PC-9 (cell line): Measurements from ENCODE around the gene VSX1. TPM values are rescaled to one million over a fixed set of nuclear protein-coding genes. Genes with fewer than 3 reads are reported as not detected.

Source experiments
- BruUV-seq: library from RNA; stranded (reverse); fragments of 400-500 nt; replicated peaks from 2 replicates; lab custom pipeline; 2021; lab: Mats Ljungman, UMichigan
- CTCF ChIA-PET: fragments of 300-600 bp; sonication (Branson Sonifier 250); formaldehyde crosslinking; loops from one replicate; lab custom pipeline; 2022; ENCODE audit warnings: antibody characterized with exemption; lab: Charles Lee
- POLR2A ChIA-PET: fragments of 300-600 bp; sonication (Branson Sonifier 250); formaldehyde crosslinking; loops from one replicate; lab custom pipeline; 2022; ENCODE audit warnings: antibody characterized with exemption; ENCODE audit not compliant: unreplicated experiment; lab: Charles Lee
- DNase-seq, 2 experiments: peaks; one replicate each; pipeline versions ENCODE4 v3.0.0 to v3.0.0-alpha.2; 2015 to 2022; ENCODE audit warnings: mixed read lengths in 1 of 2
- H2AFZ ChIP-seq: fragments of 200-600 bp; sonication (generic); 2 replicates; pipeline ENCODE4 v1.8.1; 2017; ENCODE audit warnings: antibody characterized with exemption
- H3F3A ChIP-seq: fragments of 200-600 bp; sonication (generic); 2 replicates; pipeline ENCODE4 v1.8.1; 2017; ENCODE audit warnings: antibody characterized with exemption, mild to moderate bottlenecking, low read depth; ENCODE audit not compliant: insufficient read depth
- H3K27ac ChIP-seq: fragments of 200-600 bp; sonication (generic); 2 replicates; pipeline ENCODE4 v1.6.1; 2016; ENCODE audit warnings: mixed run types
- H3K27me3 ChIP-seq: fragments of 200-600 bp; sonication (generic); 2 replicates; pipeline ENCODE4 v1.6.1; 2016; ENCODE audit warnings: low read depth, mixed run types; ENCODE audit not compliant: insufficient read depth
- H3K36me3 ChIP-seq: fragments of 200-600 bp; sonication (generic); 2 replicates; pipeline ENCODE4 v1.6.1; 2016; ENCODE audit warnings: low read depth, mixed run types
- H3K4me1 ChIP-seq: fragments of 200-600 bp; sonication (generic); replicated peaks from 2 replicates; pipeline ENCODE4 v1.6.1; 2016; ENCODE audit warnings: mixed run types; ENCODE audit not compliant: insufficient read depth
- H3K4me2 ChIP-seq: fragments of 200-600 bp; sonication (generic); 2 replicates; pipeline ENCODE4 v1.6.1; 2017; ENCODE audit warnings: mixed run types
- H3K4me3 ChIP-seq: fragments of 200-600 bp; sonication (generic); 2 replicates; pipeline ENCODE4 v1.6.1; 2016; ENCODE audit warnings: mixed run types
- H3K79me2 ChIP-seq: fragments of 200-600 bp; sonication (generic); 2 replicates; pipeline ENCODE4 v1.6.1; 2017; ENCODE audit warnings: low read depth, mixed run types
- H3K9me2 ChIP-seq: fragments of 200-600 bp; sonication (generic); 2 replicates; pipeline ENCODE4 v1.8.1; 2017; ENCODE audit warnings: mild to moderate bottlenecking; ENCODE audit not compliant: insufficient read depth
- H3K9me3 ChIP-seq: fragments of 200-600 bp; sonication (generic); 2 replicates; pipeline ENCODE4 v1.8.1; 2016; ENCODE audit warnings: low read depth; ENCODE audit not compliant: insufficient read depth
- H4K20me1 ChIP-seq: fragments of 200-600 bp; sonication (generic); 2 replicates; pipeline ENCODE4 v1.8.1; 2017; ENCODE audit not compliant: insufficient read depth
- CTCF ChIP-seq: fragments of 200-600 bp; sonication (generic); conservative IDR thresholded peaks from 2 replicates; pipeline ENCODE4 v1.6.1; 2017; ENCODE audit warnings: mixed run types, antibody characterized with exemption, mild to moderate bottlenecking, moderate library complexity
- EZH2 ChIP-seq: fragments of 200-600 bp; sonication (generic); IDR thresholded peaks from 2 replicates; pipeline ENCODE4 v1.8.0; 2017; ENCODE audit warnings: antibody characterized with exemption, low read depth
- intact Hi-C: fragments of 100-400 bp; cut with micrococcal nuclease; formaldehyde crosslinking; loops from one replicate; pipeline ENCODE4 v1.10.0; 2022; ENCODE audit not compliant: unreplicated experiment
- total RNA-seq: library from RNA; stranded (reverse); gene quantifications from 2 replicates; pipeline ENCODE4 v1.2.3, GENCODE V29; 2021

The VSX1 gene
- total RNA-seq, 1 experiment from 2014 or later: 1.5 TPM

DNA sequence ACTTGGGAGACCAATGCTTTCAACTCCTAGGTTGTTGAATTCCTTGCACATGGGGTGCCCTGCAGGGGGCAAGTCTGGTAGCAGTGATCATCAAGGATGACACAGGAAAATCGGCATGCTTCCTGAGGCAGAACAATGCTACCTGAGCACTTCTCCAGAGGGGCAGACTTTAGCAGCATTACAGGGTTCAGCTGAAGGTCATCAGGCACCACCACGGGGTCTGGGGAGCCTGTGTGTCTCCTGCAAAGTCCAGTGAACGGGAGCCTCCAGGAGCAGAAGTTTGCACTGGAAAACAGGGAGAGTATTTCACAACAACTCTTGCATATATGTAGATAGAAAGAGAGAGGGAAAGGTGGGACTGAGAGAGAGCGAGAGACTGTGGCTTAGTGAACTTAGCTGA is 10.2 kb downstream of the VSX1 start:
- H3K27ac ChIP-seq: no peak overlapping the region
- H2AFZ ChIP-seq: no peak overlapping the region
- POLR2A ChIA-PET: no interaction called here
- no peaks in the 10 kb centered on the region for H3K27me3 ChIP-seq
- H3K79me2 ChIP-seq: 0 out of 2 replicates have a peak, but pooled peaks cover 11% of the 10 kb centered on the region
- H3K4me3 ChIP-seq: no peak overlapping the region
- H3K9me3 ChIP-seq: peaks cover 3% of the 10 kb centered on the region; the same call in 1 of the 2 replicates
- intact Hi-C loops: loop anchor here (10.0 kb wide), 1 partner anchor 137 kb away; no protein-coding TSS in a partner anchor
- H3F3A ChIP-seq: peaks cover 54% of the 10 kb centered on the region
- peak overlapping the region; percentile 38 for H3K4me2 ChIP-seq
- H4K20me1 ChIP-seq: no peaks in the 10 kb centered on the region
- no peak for TF ChIP-seq EZH2
- TF ChIP-seq CTCF: no peak
- DNase-seq: no peak
- CTCF ChIA-PET: no interaction called here
- H3K36me3 ChIP-seq: no peaks in the 10 kb centered on the region
- peaks cover 62% of the 10 kb centered on the region for H3K4me1 ChIP-seq
- no TSS peak for BruUV-seq
- H3K9me2 ChIP-seq: no peaks in the 10 kb centered on the region; the same call in 1 of the 2 replicates

GRCh38 chr20:25070821-25071473 is 11.0 kb downstream of the VSX1 start:
- H3K27me3 ChIP-seq: no peaks in the 10 kb centered on the region
- intact Hi-C loops: loop anchor here (10.0 kb wide), 1 partner anchor 136 kb away; no protein-coding TSS in a partner anchor
- H4K20me1 ChIP-seq: no peaks in the 10 kb centered on the region
- ChIA-PET CTCF (no interaction called here), POLR2A (no interaction called here)
- no peak for DNase-seq
- no peak overlapping the region for H3K4me3 ChIP-seq
- H3K27ac ChIP-seq: no peak overlapping the region
- H3K4me1 ChIP-seq: peaks cover 62% of the 10 kb centered on the region
- peak overlapping the region; percentile 38; the same call in 1 of the 2 replicates for H3K4me2 ChIP-seq
- 0 out of 2 replicates have a peak, but pooled peaks cover 11% of the 10 kb centered on the region for H3K79me2 ChIP-seq
- no TSS peak for BruUV-seq
- no peaks in the 10 kb centered on the region for H3K36me3 ChIP-seq
- no peaks in the 10 kb centered on the region; the same call in 1 of the 2 replicates for H3K9me2 ChIP-seq
- H3F3A ChIP-seq: peaks cover 51% of the 10 kb centered on the region
- peaks cover 3% of the 10 kb centered on the region; the same call in 1 of the 2 replicates for H3K9me3 ChIP-seq
- TF ChIP-seq EZH2: no peak
- no peak for TF ChIP-seq CTCF
- no peak overlapping the region for H2AFZ ChIP-seq

DNA sequence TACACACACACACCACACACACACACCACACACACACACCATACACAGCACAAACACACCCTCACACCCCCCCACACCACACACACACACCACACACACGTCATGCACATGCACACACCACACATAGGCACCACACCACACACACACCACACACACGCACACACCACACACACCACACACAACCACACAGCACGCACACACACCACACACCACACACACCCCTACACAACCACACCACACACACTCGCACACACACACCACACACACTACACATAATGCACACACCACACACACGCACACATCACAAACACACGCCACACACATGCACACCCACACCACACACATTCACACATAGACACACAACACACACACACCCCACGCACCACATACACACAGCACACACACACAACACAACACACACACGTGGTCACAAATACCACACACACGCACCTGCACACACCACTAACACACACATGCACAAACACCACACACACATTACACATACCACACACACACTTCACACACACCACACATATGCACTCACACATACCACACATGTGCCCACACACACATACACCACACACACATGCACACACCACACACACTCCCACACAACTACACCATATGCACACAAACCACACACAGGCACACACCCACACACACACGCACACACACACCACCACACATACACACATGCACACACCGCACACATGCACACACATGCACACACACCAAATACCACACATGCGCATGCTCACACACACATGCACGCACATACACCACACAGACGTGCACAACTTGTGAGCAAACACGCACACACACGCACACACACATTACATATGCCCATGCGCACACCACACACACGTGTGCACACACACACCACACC is 14.6 kb downstream of the VSX1 start:
- intact Hi-C loops: loop anchor here (5.0 kb wide), 1 partner anchor 1180 kb away; no protein-coding TSS in a partner anchor
- no peaks in the 10 kb centered on the region for H3K36me3 ChIP-seq
- H3K9me3 ChIP-seq: 0 out of 2 replicates have a peak, but pooled peaks cover 3% of the 10 kb centered on the region
- H3K4me2 ChIP-seq: no peak overlapping the region
- no peaks in the 10 kb centered on the region for H3K27me3 ChIP-seq
- CTCF ChIA-PET: no interaction called here
- no peaks in the 10 kb centered on the region for H4K20me1 ChIP-seq
- DNase-seq: no peak
- H3F3A ChIP-seq: peaks cover 34% of the 10 kb centered on the region; the same call in 1 of the 2 replicates
- no TSS peak for BruUV-seq
- POLR2A ChIA-PET: no interaction called here
- H3K4me3 ChIP-seq: no peak overlapping the region
- H3K9me2 ChIP-seq: no peaks in the 10 kb centered on the region
- no peaks in the 10 kb centered on the region for H3K79me2 ChIP-seq
- TF ChIP-seq EZH2 (no peak), CTCF (no peak)
- H3K4me1 ChIP-seq: peaks cover 39% of the 10 kb centered on the region
- no peak overlapping the region for H2AFZ ChIP-seq
- H3K27ac ChIP-seq: no peak overlapping the region
